Neural crest cell (in vitro differentiated cells): ENCODE results near the gene FKBP10. TPM values are rescaled to one million over a fixed set of nuclear protein-coding genes. Genes with fewer than 3 reads are reported as not detected.
"Not testable (repeated sequence)": the region's sequence is repeated elsewhere in the genome, so short reads cannot be mapped to it uniquely, and the experiment has no call there.

ENCODE experiments used
- DNase-seq: peaks from one replicate; pipeline ENCODE4 v3.0.0; 2021; ENCODE audit warnings: low read depth, mixed read lengths, low spot score
- H3K27ac Mint-ChIP-seq: one replicate; pipeline ENCODE4 v1.8.0; 2021; ENCODE audit warnings: mild to moderate bottlenecking, mixed read lengths; ENCODE audit not compliant: unreplicated experiment
- H3K27me3 Mint-ChIP-seq: 2 replicates; pipeline ENCODE4 v1.8.0; 2021; ENCODE audit warnings: low read depth, mild to moderate bottlenecking, mixed read lengths
- H3K36me3 Mint-ChIP-seq: 2 replicates; pipeline ENCODE4 v1.8.0; 2021; ENCODE audit warnings: low read depth, mild to moderate bottlenecking, mixed read lengths
- H3K4me1 Mint-ChIP-seq: 2 replicates; pipeline ENCODE4 v1.8.0; 2021; ENCODE audit warnings: mixed read lengths
- H3K4me3 Mint-ChIP-seq: one replicate; pipeline ENCODE4 v1.8.0; 2021; ENCODE audit warnings: mild to moderate bottlenecking, mixed read lengths
- H3K9me3 Mint-ChIP-seq: 2 replicates; pipeline ENCODE4 v1.8.0; 2021; ENCODE audit warnings: mixed read lengths
- CTCF ChIP-seq: fragments of 200-600 bp; sonication (generic); conservative IDR thresholded peaks from 2 replicates; pipeline ENCODE4 v1.5.0; 2021; ENCODE audit warnings: antibody characterized with exemption, mild to moderate bottlenecking
- total RNA-seq: library from RNA; stranded (reverse); gene quantifications from 2 replicates; pipeline ENCODE4 v1.2.1, GENCODE V29; 2021

Gene FKBP10
- total RNA-seq, 1 donor from 2014 or later = 262 TPM

DNA sequence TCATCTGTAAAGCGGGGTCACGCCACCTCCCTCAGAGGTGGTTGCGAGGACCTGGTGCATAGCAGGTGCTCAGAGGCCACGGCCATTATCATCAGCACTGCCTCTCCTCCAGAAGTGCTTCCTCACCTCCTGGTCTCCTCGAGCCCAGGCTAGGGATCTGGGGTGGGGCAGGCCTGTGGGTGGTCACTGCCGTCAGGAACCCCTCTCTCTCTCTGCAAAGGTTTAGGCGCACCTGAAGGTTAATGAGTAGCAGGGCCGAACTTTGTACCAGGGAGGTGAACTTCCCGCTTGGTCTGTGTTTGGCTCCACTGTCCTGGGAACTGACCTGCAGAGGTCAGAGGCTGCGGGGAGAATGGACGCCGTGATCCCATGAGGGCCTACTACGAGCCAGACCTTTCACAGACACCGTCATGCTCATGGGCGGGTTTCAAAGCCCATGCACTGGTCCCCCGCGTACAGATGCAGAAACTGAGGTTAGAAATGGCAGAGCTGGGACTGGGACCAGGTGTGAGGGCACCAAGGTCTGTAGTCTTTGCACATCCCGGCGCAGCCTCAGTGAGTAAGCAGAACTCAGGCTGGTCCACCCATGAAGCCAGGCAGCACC is 40.1 kb upstream of the FKBP10 start:
- Mint-ChIP-seq H3K27me3 (no peaks in the 10 kb centered on the region), H3K36me3 (no peaks in the 10 kb centered on the region), H3K4me3 (no peak overlapping the region), H3K27ac (peak overlapping the region; percentile 86), H3K9me3 (no peaks in the 10 kb centered on the region), H3K4me1 (peaks cover 37% of the 10 kb centered on the region)
- no peak for DNase-seq
- no peak for TF ChIP-seq CTCF

DNA sequence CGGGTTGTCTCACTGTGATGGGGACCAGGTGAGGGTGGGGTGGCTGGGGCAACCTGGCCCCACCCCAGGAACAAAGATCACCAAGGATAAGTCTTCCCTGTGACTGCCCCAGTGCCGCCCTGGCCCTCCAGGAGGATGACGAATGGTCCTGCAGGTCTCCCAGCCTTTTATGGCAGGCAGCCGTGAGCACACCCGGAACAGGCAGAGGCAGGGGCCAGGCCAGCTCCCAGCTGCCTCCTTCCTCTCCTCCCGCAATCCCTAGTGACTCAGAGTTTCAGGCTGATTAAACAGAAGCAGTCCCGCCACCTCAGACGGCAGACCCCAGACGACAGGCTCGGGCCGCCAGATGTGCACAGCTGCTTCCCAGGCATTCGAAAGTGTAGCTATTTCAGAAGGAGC is 39.6 kb upstream of the FKBP10 start:
- no peak for TF ChIP-seq CTCF
- Mint-ChIP-seq H3K36me3 (no peaks in the 10 kb centered on the region), H3K4me3 (no peak overlapping the region), H3K9me3 (no peaks in the 10 kb centered on the region), H3K27me3 (no peaks in the 10 kb centered on the region), H3K4me1 (peaks cover 37% of the 10 kb centered on the region), H3K27ac (no peak overlapping the region)
- DNase-seq = no peak

DNA sequence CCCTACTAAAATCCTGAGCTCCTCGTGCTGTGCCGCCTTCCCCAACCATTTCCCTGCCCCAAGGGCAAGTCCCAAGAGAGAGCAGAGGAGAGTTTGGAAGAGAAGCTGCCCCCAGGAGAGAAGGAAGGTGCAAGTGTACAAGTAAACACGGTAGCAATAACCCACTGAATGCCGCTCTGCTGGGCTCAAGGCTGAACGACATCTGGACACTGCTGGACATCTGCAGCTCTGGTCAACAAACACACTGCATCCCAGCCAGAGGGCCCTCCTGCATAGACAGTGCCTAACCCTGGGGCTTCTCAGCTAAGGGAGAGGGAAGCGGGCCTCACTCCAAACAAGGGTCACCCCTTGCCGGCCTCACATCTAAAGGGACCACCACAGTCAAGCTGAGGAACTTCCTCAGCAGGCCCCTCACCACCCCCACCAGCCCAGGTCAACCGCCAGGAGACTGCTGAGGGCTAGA is 39.0 kb upstream of the FKBP10 start:
- Mint-ChIP-seq H3K4me1 (peaks cover 37% of the 10 kb centered on the region), H3K27ac (no peak overlapping the region), H3K4me3 (peak overlapping the region; percentile 19), H3K36me3 (no peaks in the 10 kb centered on the region), H3K9me3 (no peaks in the 10 kb centered on the region), H3K27me3 (no peaks in the 10 kb centered on the region)
- no peak for DNase-seq
- TF ChIP-seq CTCF = no peak

- no peak for TF ChIP-seq CTCF
- Mint-ChIP-seq H3K4me1 (peaks cover 37% of the 10 kb centered on the region), H3K27ac (peak overlapping the region; percentile 90), H3K9me3 (no peaks in the 10 kb centered on the region), H3K27me3 (no peaks in the 10 kb centered on the region), H3K36me3 (no peaks in the 10 kb centered on the region), H3K4me3 (peak overlapping the region; percentile 8)
- peak; percentile 16 for DNase-seq
Observed at GRCh38 chr17:41775394-41776226, 37.2 kb upstream of the FKBP10 start.

DNA sequence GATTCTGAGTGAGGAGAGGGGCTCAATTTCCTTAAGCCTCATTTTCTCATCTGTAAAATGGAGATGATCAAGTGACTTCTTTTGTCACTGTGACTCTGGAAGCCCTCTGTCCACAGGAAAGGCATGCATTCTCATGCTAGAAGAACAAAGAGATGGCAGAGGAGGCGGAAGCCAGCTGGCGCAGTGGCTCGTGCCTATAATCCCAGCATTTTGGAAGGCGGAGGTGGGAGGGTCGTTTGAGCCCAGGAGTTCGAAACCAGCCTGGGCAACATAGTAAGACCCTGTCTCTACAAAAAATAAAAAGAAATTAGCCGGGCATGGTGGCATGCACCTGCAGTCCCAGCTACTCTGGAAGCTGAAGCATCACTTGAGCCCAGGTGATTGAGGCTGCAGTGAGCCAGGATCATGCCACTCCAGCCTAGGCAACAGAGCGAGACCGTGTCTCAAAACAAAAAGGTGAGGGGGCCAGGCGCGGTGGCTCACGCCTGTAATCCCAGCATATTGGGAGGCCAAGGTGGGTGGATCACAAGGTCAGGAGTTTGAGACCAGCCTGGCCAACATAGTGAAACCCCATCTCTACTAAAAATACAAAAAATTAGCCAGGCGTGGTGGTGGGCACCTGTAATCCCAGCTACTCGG is 36.4 kb upstream of the FKBP10 start:
- not testable (repeated sequence) for H3K27ac Mint-ChIP-seq, H3K27me3 Mint-ChIP-seq, H3K36me3 Mint-ChIP-seq, H3K4me3 Mint-ChIP-seq, DNase-seq, H3K9me3 Mint-ChIP-seq
- H3K4me1 Mint-ChIP-seq = peaks cover 39% of the 10 kb centered on the region
